Hematopoietic multipotent progenitor cell treated with erythropoietin and hydrocortisone succinate and interleukin-3 and kit ligand, for 17 days (in vitro differentiated cells): ENCODE measurements around the gene HEY2.

Source experiments
- DNase-seq: peaks from one replicate; pipeline ENCODE4 v3.0.0-alpha.2; 2015; ENCODE audit warnings: low spot score

HEY2 gene

GRCh38 chr6:125745281-125746018 is 4.0 kb upstream of the HEY2 start:
- no peak for DNase-seq

DNA sequence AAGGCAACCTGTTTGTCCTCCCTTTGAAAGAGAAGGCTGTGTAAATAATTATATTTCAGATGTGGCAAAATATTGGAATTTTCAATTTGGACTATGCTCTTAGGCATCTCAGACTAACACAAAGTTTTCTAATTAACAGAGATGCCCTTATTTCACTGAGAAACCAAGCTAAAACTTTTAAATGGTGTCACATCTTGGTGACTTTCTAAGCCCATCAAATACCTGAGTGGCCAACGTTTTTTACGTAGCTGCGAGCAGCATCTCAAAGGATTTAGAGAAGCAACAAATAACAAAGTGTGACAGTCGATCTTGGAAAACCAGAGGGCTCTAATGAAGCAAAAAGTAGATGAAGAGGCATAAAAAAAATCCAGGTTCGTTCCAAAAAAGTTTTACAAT is 3.4 kb upstream of the HEY2 start:
- DNase-seq, result no peak

- no peak for DNase-seq
Measured at GRCh38 chr6:125746731-125747588, 2.5 kb upstream of the HEY2 start.

GRCh38 chr6:125747589-125748405 is 1.6 kb upstream of the HEY2 start:
- no peak for DNase-seq

DNA sequence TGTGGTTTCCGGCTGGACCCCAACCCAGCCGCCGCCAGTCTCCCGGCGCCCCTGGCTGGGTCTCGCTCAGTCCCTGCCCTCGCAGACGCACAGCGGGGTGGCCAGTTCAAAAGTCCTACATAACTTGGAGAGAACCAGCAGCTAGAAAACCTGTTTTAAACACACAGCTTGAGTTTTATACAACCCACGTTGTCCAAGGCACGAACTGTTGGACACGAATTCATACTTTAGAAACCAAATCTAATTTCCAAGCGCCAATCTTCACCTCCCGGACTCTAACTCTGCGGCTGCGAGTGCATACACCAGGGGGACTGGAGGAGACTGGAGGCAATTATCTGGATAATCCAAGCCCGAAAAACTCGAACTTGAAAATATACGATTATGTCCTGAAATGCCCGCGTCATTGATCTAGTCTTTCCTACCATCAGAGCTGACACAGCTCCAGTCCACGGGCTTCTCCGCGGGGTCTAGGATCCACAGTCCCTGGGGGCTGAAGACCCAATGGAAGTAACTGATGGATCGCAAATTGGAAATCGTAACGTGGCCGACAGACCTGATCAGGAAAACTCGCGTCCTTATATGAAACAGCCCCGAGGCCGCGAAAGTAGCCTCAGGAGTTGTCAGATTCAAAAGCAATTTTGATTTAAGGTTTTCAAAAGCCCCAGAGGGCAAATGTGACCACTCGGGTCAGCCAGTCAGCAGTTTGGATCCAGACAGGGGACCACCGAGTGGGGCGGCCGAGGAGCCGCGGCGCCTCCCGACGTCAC is 843 bp upstream of the HEY2 start:
- no peak for DNase-seq

GRCh38 chr6:125749865-125750691 is 646 bp downstream of the HEY2 start:
- DNase-seq, result no peak

DNA sequence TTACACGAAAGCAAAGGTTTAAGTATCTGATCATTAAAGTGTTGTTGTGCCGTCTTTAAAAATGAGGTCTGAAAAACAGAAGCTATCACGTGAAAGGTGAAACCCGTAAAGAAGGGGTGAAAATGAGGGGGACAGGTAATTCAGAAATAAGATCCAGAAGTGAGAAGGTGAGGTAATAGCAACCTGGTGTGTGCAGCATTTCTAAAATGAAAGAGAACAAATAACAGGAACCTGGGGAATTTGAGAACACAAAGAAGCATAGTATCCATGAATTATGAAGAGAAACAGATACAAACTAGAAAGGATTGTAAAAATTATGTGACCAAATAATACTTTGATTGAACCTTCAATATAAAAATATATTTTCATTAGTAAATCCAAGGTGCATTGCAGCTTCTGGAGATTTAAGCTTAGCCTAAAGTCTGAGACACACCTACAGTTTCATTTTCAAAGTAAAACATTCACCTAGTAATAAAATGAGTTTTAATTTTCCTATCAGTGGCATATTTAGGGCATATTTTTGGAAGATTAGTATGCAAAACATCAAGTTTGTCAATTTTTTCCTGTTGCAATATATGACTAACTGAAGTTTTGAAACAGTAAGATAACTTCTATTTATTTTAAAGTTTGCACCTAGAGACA is 1.4 kb downstream of the HEY2 start:
- no peak for DNase-seq

DNA sequence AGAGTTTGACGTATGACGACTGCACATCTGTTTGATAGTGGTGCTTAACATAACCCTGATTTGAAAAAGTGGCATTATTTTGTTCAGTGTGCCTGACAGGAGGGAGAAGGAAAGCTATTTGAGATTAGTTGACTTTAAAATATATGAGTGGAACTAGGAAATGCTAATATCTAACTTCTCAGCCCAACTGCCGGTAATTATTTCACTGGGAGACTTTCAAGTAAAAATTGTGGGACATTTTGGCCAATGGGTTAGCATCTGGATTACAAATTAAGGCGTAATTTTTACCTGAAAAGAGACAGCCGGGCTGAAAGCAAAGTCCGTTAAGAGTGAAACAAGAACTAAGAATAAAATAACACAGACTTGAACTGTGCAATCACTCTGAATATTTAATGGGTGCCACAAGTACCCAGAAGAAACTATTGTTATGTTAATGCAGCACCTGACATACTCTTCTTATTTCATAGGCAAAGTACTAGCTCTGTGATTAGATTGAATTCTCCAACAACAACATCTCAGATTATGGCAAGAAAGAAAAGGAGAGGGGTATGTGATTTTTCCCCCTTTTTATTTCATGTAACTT is 2.0 kb downstream of the HEY2 start:
- no peak for DNase-seq

DNA sequence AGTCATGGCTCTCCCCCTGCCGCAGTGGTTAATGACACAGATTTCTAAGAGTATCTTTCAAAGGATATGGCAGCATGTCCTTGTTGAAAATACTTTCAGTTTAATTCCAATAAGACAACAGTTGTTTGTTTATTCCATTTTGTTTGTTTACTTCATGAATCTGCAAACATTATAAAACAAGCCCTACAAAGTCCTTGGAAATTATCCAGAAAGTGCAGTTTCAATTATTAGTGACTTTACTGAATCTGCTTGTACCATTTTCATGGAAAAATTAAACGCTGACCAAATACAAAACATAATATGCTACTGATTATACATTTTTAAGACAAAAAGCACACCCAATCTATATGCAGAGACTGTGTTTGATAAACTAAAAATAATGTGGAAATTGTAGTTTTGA is 3.3 kb downstream of the HEY2 start:
- DNase-seq, result no peak

DNA sequence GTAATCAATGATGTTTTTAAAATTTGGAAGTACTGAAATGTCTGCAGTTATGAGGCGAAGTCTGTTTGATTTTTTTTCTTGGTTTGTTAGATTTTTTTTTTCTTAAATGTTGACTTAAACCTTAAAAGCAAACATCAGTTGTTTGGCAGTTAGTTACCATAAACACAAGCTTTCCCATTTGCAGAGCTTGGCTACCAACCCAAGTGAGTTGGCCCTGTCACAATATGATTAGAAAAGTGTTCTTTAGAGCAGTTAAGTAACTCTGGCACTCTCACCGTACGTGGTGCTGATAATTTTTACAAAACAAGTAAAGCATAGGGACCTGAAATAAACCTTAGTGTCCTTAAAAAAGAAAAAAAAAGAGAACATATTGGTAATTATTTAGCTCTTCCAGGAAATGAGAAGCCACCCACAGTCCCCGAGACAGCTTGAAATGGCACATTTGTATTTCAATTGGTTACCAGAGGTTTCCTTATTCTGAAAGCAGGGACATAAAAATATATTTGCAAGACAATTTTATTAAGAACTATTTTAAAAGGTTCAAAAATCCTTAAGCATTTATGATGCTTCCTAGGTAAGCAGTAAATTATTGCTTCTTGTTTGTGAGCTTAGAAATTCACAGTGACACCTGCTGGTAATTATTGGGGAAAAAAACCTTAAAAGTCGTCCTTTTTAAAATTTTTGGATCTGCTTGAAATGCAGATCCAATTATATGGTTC is 3.9 kb downstream of the HEY2 start:
- no peak for DNase-seq

DNA sequence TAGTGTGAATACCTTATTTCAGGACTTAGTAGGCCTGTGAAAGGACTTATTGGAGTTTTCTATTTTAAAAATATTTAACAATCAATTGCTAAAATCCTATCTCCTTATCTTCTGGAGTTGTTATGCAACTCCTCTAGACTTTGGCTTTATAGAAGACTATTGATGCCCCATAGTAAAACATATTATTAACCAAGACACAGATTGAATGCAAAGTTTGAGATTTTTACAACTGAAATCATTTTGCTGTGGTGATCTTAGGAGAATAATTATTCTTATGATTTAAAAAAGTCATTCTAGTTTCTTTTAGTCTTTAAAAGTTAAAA is 4.5 kb downstream of the HEY2 start:
- DNase-seq, result no peak

- DNase-seq, result no peak
Measured at GRCh38 chr6:125754566-125754965, 5.1 kb downstream of the HEY2 start.

- DNase-seq, result no peak
Measured at GRCh38 chr6:125759184-125759902, 9.9 kb downstream of the HEY2 start.

DNA sequence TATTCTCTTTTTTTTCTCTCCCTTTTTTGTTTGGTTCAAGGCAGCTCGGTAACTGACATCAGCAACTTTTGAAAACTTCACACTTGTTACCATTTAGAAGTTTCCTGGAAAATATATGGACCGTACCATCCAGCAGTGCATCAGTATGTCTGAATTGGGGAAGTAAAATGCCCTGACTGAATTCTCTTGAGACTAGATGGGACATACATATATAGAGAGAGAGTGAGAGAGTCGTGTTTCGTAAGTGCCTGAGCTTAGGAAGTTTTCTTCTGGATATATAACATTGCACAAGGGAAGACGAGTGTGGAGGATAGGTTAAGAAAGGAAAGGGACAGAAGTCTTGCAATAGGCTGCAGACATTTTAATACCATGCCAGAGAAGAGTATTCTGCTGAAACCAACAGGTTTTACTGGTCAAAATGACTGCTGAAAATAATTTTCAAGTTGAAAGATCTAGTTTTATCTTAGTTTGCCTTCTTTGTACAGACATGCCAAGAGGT is 10.6 kb downstream of the HEY2 start:
- no peak for DNase-seq

DNA sequence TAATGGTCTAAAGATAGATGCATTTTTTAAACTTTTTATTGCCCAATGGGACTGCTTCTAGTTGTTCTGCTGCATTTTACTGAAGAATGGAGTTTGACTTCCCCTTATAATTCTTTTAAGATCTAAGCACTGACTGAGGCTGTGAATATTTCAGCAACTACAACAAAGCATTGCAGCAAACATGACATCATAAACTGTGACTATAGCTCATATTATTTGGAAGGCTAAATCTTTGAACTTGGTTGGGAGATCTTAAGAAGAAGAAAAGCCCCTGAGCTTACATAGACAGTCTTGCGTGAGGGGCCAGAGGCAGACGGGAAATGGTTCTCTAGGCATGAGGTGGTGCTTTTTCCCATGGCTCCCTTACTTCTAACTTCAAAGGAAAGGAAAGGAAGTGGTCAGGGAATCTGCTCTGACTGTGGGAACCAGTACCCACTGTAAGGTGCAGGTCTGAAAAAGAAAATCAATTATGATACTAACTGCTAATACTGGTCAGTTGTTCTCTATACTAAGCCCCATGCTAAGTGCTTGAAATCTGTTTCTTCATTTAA is 14.8 kb downstream of the HEY2 start:
- DNase-seq, result no peak

GRCh38 chr6:125765944-125766343 is 16.5 kb downstream of the HEY2 start:
- no peak for DNase-seq

DNA sequence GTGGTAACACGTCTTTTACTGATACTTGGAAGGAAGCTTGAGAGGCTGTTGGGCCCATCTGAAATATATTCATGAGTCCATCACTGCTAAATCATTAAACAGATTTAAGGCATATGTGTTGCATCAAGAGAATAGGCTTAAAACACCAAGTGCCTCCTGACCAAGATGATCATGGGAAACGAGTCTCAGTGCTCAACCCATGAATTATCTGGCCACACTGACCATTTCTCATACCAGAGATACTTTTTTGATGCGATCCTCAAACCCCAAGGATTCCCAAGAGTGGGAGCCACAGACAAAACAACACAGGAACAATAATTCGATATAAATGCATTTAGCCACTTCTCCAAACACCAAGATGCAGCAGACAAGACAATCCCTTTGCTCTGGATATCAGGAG is 17.2 kb downstream of the HEY2 start:
- DNase-seq, result no peak

- no peak for DNase-seq
Measured at GRCh38 chr6:125769147-125769783, 19.8 kb downstream of the HEY2 start.
